Cardiac muscle cell (in vitro differentiated cells and primary cell): ENCODE measurements around the gene ALAS1. TPM values are rescaled to one million over a fixed set of nuclear protein-coding genes. Genes with fewer than 3 reads are reported as not detected.

Experiments
- DNase-seq, 2 donors: peaks; one replicate each; pipeline versions ENCODE4 v3.0.0 to v3.0.0-alpha.2; 2010 to 2017; ENCODE audit warnings: low read depth in 1 of 2, low spot score in 1 of 2
- H3K27ac ChIP-seq: fragments of 200-600 bp; sonication (generic); 2 replicates; pipeline ENCODE4 v1.5.1; 2016
- H3K27me3 ChIP-seq: fragments of 200-600 bp; sonication (generic); 2 replicates; pipeline ENCODE4 v1.6.0; 2016; ENCODE audit warnings: control low read depth
- H3K36me3 ChIP-seq: fragments of 200-600 bp; sonication (generic); 2 replicates; pipeline ENCODE4 v1.5.1; 2016; ENCODE audit warnings: control low read depth
- H3K4me1 ChIP-seq: fragments of 200-600 bp; sonication (generic); 2 replicates; pipeline ENCODE4 v1.8.1; 2017; ENCODE audit warnings: low read depth, mild to moderate bottlenecking, mixed run types
- H3K4me3 ChIP-seq: fragments of 200-600 bp; sonication (generic); 2 replicates; pipeline ENCODE4 v1.5.1; 2016; ENCODE audit warnings: mild to moderate bottlenecking
- H3K9me3 ChIP-seq: fragments of 200-600 bp; sonication (generic); 2 replicates; pipeline ENCODE4 v1.5.1; 2017; ENCODE audit warnings: low read depth, mild to moderate bottlenecking, control low read depth
- polyA plus RNA-seq: library from polyadenylated mRNA; unstranded; fragments of >200 nt; fragmentation: Nextera tagmentation; extraction: Ambion mirVana; gene quantifications from 2 replicates; pipeline ENCODE4 v1.2.1, GENCODE V29; 2016
- total RNA-seq: library from RNA; depleted of rRNA; stranded (reverse); fragments of >200 nt; gene quantifications from 2 replicates; pipeline ENCODE4 v1.2.3, GENCODE V29; 2016
- TF ChIP-seq, protein P1 (sequence below): IDR thresholded peaks from 2 replicates; pipeline ENCODE4 v1.5.1; 2012; ENCODE audit warnings: low read depth, mild to moderate bottlenecking, low read length

ALAS1 gene
- total and polyA plus RNA-seq, 2 experiments from 2014 or later = 68.7 to 76.5 TPM

DNA sequence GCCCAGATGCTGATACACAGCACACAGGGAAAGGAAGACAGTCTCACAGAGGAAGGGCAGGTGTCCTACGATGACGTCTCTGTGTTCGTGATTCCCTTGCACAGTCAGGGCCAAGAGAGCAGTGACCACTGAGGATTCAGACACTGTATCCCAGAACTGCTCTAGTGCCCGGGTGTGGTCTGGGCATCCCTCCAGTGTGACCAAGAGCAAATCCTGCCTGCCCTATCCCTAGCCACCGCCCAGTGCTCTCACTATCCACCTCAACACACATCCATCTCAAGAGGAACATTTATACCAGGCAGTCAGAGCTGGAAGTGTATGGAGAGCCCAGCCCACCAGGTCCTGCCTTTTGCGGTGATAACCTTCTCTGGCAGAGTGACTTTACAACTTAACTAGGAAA lies 51.7 kb downstream of the ALAS1 start:
- no peaks in the 10 kb centered on the region for H3K9me3 ChIP-seq
- no peak for DNase-seq
- H3K4me3 ChIP-seq = no peak overlapping the region
- no peak overlapping the region for H3K27ac ChIP-seq
- H3K36me3 ChIP-seq = peaks cover 22% of the 10 kb centered on the region
- peaks cover 3% of the 10 kb centered on the region for H3K27me3 ChIP-seq
- TF ChIP-seq, protein P1, sequence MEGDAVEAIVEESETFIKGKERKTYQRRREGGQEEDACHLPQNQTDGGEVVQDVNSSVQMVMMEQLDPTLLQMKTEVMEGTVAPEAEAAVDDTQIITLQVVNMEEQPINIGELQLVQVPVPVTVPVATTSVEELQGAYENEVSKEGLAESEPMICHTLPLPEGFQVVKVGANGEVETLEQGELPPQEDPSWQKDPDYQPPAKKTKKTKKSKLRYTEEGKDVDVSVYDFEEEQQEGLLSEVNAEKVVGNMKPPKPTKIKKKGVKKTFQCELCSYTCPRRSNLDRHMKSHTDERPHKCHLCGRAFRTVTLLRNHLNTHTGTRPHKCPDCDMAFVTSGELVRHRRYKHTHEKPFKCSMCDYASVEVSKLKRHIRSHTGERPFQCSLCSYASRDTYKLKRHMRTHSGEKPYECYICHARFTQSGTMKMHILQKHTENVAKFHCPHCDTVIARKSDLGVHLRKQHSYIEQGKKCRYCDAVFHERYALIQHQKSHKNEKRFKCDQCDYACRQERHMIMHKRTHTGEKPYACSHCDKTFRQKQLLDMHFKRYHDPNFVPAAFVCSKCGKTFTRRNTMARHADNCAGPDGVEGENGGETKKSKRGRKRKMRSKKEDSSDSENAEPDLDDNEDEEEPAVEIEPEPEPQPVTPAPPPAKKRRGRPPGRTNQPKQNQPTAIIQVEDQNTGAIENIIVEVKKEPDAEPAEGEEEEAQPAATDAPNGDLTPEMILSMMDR = no peak
- no peaks in the 10 kb centered on the region for H3K4me1 ChIP-seq

DNA sequence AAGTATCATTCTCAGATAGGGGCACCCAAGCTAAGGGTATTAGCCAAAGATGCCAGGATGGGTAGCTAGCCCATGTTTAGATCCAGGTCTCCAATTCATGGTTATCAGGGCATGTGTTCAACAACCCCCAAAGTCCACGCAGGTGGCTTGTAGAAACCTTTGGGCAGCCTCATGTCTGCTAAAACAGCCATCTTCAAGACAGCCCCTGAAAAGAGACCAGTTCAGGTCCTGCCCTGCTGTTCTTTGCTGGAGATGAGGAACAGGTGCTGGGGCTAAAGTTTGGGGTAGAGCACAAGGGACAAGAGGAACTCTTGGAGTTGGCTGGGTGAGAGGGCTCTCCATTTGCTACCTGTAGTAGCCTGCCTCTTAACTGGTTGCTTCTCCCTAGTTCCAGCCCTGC lies 52.2 kb downstream of the ALAS1 start:
- no peak overlapping the region for H3K27ac ChIP-seq
- no peaks in the 10 kb centered on the region for H3K27me3 ChIP-seq
- peaks cover 22% of the 10 kb centered on the region for H3K36me3 ChIP-seq
- no peaks in the 10 kb centered on the region for H3K9me3 ChIP-seq
- DNase-seq = no peak
- TF ChIP-seq, protein P1 = no peak
- no peaks in the 10 kb centered on the region for H3K4me1 ChIP-seq
- no peak overlapping the region for H3K4me3 ChIP-seq

DNA sequence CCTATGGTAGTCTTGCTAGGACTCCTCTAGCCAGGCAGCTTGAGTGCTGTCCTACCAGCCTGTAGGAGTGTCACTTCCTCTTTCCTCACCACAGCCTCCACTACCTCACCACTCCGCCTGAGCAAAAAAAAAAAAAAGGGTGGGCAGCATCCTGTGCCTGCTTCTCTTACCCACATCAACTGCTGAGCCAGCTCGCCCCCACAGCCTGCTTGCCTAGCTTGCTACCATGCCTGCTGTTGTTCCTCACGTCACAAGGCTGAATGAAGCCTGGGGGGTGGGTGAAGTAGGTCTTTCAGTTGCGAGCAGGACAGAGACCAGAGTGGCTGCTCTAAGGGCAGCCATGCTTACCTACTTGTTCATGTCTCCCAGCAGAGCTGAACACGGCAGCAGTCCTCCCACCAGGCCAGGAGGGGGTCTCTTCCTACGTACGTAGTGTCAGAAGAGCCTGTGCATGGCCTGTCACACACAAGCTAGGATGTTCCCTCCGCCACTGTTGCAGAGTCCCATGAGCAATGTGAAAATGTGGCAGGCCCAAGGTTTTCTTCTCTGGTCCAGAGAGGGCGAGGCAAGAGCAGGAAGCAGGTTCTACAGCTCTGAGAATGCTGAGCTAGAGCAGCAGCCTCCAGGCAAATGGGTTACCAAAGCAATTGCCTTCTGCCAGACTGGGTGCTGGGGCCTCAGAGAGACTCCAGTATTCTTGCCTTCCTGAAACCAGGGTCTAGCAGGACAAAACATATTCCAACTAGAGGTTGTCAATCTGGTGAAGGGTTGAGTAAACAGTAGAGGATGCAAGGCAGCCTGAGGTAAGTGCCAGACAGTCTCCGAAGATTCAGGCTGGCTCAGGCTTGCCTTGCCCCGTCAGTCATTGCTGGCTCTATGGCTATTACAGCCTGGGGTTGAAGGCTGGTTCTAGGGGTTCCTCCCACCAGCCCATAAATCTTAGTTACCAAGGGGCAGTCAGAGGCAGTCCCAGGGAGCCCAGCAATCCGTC lies 55.6 kb downstream of the ALAS1 start:
- no peaks in the 10 kb centered on the region for H3K4me1 ChIP-seq
- H3K36me3 ChIP-seq = peaks cover 57% of the 10 kb centered on the region
- H3K27ac ChIP-seq = peak overlapping the region; percentile 23
- TF ChIP-seq, protein P1 = no peak
- H3K4me3 ChIP-seq = no peak overlapping the region
- no peaks in the 10 kb centered on the region for H3K9me3 ChIP-seq
- H3K27me3 ChIP-seq = no peaks in the 10 kb centered on the region
- peak in 1 of 2 donors; percentile 38 for DNase-seq

DNA sequence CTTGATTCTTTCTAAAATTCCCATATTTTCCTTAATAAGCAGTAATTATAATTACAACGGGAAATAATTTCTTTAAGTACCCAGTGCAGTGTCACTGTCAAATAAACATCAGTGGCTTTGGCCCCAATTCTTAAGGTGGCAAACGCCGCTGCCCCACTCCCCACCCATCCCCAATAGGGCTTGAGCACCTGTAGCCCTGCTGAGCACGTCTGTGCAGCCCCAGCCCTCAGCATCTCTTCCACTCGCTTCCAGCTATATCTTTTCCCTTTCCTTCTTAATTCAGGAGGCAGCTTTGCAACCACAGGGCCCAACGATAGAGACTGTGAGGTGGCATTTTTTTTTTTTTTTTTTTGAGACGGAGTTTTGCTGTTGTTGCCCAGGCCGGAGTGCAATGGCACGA lies 56.6 kb downstream of the ALAS1 start:
- no peak for DNase-seq

DNA sequence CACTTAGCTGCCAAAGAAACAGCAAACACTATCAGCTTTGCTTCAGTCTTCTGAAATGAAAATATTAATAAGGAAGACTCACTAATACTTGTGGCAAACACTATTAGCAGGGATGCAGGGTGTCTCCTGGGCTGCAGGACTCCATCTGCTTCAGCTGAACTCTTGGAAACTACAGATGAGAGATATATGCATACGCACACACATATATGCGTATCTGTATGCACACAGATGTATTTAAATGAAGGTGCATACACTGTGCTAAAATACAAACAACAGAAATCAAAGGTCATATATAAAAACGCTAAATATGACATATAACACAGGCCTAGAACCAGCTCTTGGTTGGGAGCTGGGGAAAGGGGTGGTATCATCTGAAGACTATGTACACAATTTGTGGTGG lies 58.2 kb downstream of the ALAS1 start:
- H3K36me3 ChIP-seq = peaks cover 82% of the 10 kb centered on the region

More for the DNA sequence above, 56.6 kb downstream of the ALAS1 start:
- Histone ChIP-seq H3K36me3 (peaks cover 67% of the 10 kb centered on the region), H3K4me3 (no peak overlapping the region), H3K27ac (no peak overlapping the region), H3K4me1 (no peaks in the 10 kb centered on the region), H3K27me3 (no peaks in the 10 kb centered on the region), H3K9me3 (no peaks in the 10 kb centered on the region)
- TF ChIP-seq, protein P1 = no peak

More for the DNA sequence above, 58.2 kb downstream of the ALAS1 start:
- Histone ChIP-seq H3K4me1 (no peaks in the 10 kb centered on the region), H3K27me3 (no peaks in the 10 kb centered on the region), H3K4me3 (no peak overlapping the region), H3K27ac (no peak overlapping the region), H3K9me3 (no peaks in the 10 kb centered on the region)
- TF ChIP-seq, protein P1 = no peak
- DNase-seq = no peak
